ENCODE data around the gene KCNB1. TPM values are rescaled to one million over a fixed set of nuclear protein-coding genes. Genes with fewer than 3 reads are reported as not detected.

The KCNB1 gene
- total RNA-seq, 1 donor from 2014 or later: 2.1 TPM

DNA sequence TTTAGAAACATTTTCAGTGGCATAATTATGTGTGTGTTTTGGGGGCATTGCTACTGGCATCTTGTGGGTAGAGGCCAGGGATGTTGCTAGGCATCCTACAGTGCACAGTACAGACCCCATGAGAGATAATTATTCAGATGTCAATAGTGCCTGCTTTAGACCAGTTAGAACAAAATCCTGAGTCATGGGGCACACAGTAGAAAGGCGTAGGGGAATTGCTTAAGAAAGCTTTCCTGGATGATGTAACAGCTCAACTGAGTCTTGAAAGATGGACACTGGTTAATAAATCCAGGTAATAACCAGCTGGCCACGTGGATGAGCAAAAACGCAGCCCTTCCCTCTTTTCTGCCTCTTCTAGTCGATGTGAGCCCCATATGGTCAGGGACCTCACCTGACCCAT, 51.1 kb downstream of the KCNB1 start:
- H3K9me3 ChIP-seq (ENCODE audit: control insufficient read depth in 3 of 3, low read length in 3 of 3): no peaks in the 10 kb centered on the region

DNA sequence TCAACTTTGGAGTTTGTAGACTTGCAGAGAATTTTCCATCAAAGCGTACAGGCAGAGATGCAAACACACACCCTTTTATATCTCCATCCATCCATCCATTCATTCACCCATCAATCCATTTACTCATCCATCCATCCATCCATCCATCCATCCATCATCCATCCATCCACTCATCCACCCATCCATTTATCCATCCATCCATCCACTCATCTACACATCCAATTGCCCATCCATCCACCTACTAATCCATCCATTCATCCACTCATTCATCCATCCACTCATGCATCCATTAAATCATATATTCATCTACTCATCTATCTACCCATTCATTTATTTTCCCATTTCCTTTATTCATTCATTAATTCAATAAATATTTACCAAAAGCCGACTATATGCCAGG, 52.1 kb downstream of the KCNB1 start:
- Histone ChIP-seq H3K4me1 (ENCODE audit: control insufficient read depth in 3 of 3, insufficient read depth in 3 of 3, low read length in 3 of 3) (peaks cover 2 to 14% (median 8%) of the 10 kb centered on the region in 3 donors), H3K4me3 (ENCODE audit: low read length in 3 of 3) (no peak overlapping the region), H3K27ac (ENCODE audit: low read depth, low read length) (no peak overlapping the region), H3K27me3 (ENCODE audit: control insufficient read depth in 3 of 3, insufficient read depth in 3 of 3, low read length in 3 of 3) (no peaks in the 10 kb centered on the region), H3K9me3 (ENCODE audit: control insufficient read depth in 3 of 3, low read length in 3 of 3) (no peaks in the 10 kb centered on the region), H3K36me3 (ENCODE audit: control insufficient read depth in 3 of 3, insufficient read depth in 3 of 3, low read length in 3 of 3) (no peaks in the 10 kb centered on the region), H3K9ac (ENCODE audit: low read depth in 1 of 3, low read length in 3 of 3) (no peak overlapping the region)

More for the DNA sequence above, 51.1 kb downstream of the KCNB1 start:
- no peaks in the 10 kb centered on the region for H3K36me3 ChIP-seq (ENCODE audit: control insufficient read depth in 3 of 3, insufficient read depth in 3 of 3, low read length in 3 of 3)
- H3K4me1 ChIP-seq (ENCODE audit: control insufficient read depth in 3 of 3, insufficient read depth in 3 of 3, low read length in 3 of 3): peaks cover 2 to 14% (median 8%) of the 10 kb centered on the region in 3 donors
- H3K27me3 ChIP-seq (ENCODE audit: control insufficient read depth in 3 of 3, insufficient read depth in 3 of 3, low read length in 3 of 3): no peaks in the 10 kb centered on the region
- H3K4me3 ChIP-seq (ENCODE audit: low read length in 3 of 3): no peak overlapping the region
- no peak overlapping the region for H3K27ac ChIP-seq (ENCODE audit: low read depth, low read length)
- H3K9ac ChIP-seq (ENCODE audit: low read depth in 1 of 3, low read length in 3 of 3): no peak overlapping the region

DNA sequence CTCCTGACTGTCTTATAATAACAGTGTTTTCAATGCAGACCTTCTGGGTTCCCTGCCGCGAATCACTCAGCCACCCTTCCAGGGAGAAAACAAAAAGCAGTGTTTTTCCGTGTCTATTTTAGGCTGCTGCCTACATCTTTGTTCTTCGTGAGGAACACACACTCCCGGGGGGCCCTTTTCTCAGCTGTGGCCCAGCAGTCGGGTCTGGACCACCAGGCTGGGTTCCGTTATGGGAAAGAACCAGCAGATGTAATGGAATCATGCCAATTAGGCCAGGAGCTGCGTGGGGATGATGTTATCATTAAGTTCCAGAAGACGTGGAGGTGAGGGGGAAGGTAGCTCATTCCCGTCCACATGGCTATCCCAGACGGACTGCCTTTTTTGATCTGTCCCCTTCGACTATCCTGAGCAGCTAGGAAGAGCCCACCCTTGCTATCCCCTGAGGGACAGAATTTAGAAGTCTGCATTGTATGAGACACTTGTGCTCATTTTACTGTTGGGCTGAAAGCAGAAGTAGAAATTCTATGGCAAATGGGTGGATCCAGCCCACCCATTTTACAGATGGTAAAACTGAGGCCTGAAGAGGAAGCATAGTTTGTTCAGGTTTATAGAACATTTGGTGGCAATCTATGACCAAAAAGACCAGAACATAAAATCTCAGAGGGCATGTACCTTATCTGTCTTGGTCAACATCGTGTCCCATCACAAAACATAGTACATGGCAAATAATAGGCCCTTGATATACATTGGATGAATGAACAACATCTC, 54.5 kb downstream of the KCNB1 start:
- H3K4me3 ChIP-seq (ENCODE audit: low read length in 3 of 3): no peak overlapping the region
- H3K27ac ChIP-seq (ENCODE audit: low read depth, low read length): peak overlapping the region; percentile 64
- no peaks in the 10 kb centered on the region for H3K36me3 ChIP-seq (ENCODE audit: control insufficient read depth in 3 of 3, insufficient read depth in 3 of 3, low read length in 3 of 3)
- no peaks in the 10 kb centered on the region for H3K9me3 ChIP-seq (ENCODE audit: control insufficient read depth in 3 of 3, low read length in 3 of 3)
- no peak overlapping the region for H3K9ac ChIP-seq (ENCODE audit: low read depth in 1 of 3, low read length in 3 of 3)
- no peaks in the 10 kb centered on the region for H3K27me3 ChIP-seq (ENCODE audit: control insufficient read depth in 3 of 3, insufficient read depth in 3 of 3, low read length in 3 of 3)
- H3K4me1 ChIP-seq (ENCODE audit: control insufficient read depth in 3 of 3, insufficient read depth in 3 of 3, low read length in 3 of 3): peaks cover 8 to 18% (median 9%) of the 10 kb centered on the region in 3 donors

DNA sequence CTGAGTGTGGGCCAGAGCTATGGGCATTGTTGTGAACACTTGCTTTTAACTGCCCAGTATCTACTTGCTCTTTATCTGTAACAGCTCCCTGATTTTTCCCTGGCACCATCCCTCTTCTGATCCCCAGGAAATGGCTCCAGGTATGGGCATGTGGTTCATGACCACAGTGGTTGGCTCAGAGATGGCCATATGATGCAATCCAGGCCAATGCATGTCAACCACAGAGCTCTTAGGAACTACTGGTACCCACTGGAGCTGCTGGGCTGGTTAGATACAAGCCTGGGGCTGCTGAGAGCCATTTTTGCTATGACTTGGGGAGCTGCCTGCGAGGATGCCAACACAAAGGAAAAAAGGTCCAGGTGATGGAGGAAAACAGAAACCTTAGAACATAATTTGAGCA, 55.6 kb downstream of the KCNB1 start:
- Histone ChIP-seq H3K9me3 (ENCODE audit: control insufficient read depth in 3 of 3, low read length in 3 of 3) (no peaks in the 10 kb centered on the region), H3K4me3 (ENCODE audit: low read length in 3 of 3) (no peak overlapping the region), H3K36me3 (ENCODE audit: control insufficient read depth in 3 of 3, insufficient read depth in 3 of 3, low read length in 3 of 3) (no peaks in the 10 kb centered on the region), H3K4me1 (ENCODE audit: control insufficient read depth in 3 of 3, insufficient read depth in 3 of 3, low read length in 3 of 3) (peaks cover 8 to 22% (median 13%) of the 10 kb centered on the region in 3 donors), H3K27me3 (ENCODE audit: control insufficient read depth in 3 of 3, insufficient read depth in 3 of 3, low read length in 3 of 3) (no peaks in the 10 kb centered on the region), H3K9ac (ENCODE audit: low read depth in 1 of 3, low read length in 3 of 3) (no peak overlapping the region), H3K27ac (ENCODE audit: low read depth, low read length) (peak overlapping the region; percentile 64)

DNA sequence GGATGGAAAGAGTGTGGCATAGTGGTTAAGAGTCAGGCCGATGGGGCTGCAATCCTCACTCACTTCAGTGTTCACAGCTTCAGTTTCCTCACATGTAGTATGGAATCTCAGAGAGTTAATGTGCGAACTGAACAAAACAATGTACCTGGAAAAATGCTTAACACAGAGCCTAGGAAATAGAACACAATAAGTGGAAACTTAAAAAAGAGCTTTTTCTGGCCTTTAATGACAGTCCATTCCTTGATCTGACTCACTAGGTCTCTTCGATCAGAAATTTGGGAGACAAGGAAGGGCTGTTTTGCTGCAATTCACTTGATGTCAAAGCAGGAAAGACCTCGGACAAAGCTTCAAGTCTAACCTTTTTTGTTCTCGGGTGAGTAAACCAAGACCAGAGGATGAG, 56.1 kb downstream of the KCNB1 start:
- H3K9ac ChIP-seq (ENCODE audit: low read depth in 1 of 3, low read length in 3 of 3): no peak overlapping the region
- H3K27ac ChIP-seq (ENCODE audit: low read depth, low read length): peak overlapping the region; percentile 64
- H3K36me3 ChIP-seq (ENCODE audit: control insufficient read depth in 3 of 3, insufficient read depth in 3 of 3, low read length in 3 of 3): no peaks in the 10 kb centered on the region
- H3K4me1 ChIP-seq (ENCODE audit: control insufficient read depth in 3 of 3, insufficient read depth in 3 of 3, low read length in 3 of 3): peaks cover 11 to 27% (median 18%) of the 10 kb centered on the region in 3 donors
- H3K9me3 ChIP-seq (ENCODE audit: control insufficient read depth in 3 of 3, low read length in 3 of 3): no peaks in the 10 kb centered on the region
- H3K27me3 ChIP-seq (ENCODE audit: control insufficient read depth in 3 of 3, insufficient read depth in 3 of 3, low read length in 3 of 3): no peaks in the 10 kb centered on the region
- no peak overlapping the region for H3K4me3 ChIP-seq (ENCODE audit: low read length in 3 of 3)

DNA sequence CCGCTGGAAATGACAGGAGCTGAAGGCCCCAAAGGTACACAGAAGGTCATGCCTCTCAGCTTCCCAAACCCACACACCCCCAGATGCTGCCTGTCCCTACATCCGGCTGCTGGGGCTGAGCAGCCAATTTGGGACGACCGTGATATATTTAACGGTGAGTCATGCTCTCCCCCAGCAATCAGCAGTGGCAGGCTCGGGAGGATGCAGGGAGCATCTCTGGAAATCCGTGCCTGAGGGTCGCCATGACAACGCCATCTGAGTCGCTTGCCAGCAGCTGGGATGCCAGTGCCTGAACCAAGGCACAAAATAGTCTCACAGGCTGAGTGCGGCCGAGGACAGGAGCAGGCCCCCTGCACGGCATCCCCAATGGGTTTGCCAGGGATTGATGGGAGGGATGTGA, 57.9 kb downstream of the KCNB1 start:
- H3K36me3 ChIP-seq (ENCODE audit: control insufficient read depth in 3 of 3, insufficient read depth in 3 of 3, low read length in 3 of 3): no peaks in the 10 kb centered on the region
- no peak overlapping the region for H3K27ac ChIP-seq (ENCODE audit: low read depth, low read length)
- no peaks in the 10 kb centered on the region for H3K27me3 ChIP-seq (ENCODE audit: control insufficient read depth in 3 of 3, insufficient read depth in 3 of 3, low read length in 3 of 3)
- no peak overlapping the region for H3K9ac ChIP-seq (ENCODE audit: low read depth in 1 of 3, low read length in 3 of 3)
- no peaks in the 10 kb centered on the region for H3K9me3 ChIP-seq (ENCODE audit: control insufficient read depth in 3 of 3, low read length in 3 of 3)
- peaks cover 21 to 43% (median 30%) of the 10 kb centered on the region in 3 donors for H3K4me1 ChIP-seq (ENCODE audit: control insufficient read depth in 3 of 3, insufficient read depth in 3 of 3, low read length in 3 of 3)
- no peak overlapping the region for H3K4me3 ChIP-seq (ENCODE audit: low read length in 3 of 3)

DNA sequence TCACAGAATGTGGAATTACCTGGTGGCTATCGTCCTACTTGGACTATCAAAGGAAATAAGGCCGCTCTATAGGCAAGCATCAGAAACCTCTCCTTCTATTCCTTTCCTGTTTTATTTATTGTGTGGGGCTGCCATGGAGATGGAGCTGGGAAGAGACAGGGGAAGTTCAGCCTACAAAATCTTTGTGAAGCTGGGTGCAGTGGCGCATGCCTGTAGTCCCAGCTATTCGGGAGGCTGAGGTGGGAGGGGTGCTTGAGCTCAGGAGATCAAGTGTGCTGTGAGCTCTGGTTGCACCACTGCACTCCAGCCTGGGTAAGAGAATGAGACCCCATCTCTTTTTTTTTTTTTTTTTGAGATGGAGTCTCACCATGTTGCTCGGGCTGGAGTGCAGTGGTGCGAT, 60.3 kb downstream of the KCNB1 start:
- Histone ChIP-seq H3K9me3 (ENCODE audit: control insufficient read depth in 3 of 3, low read length in 3 of 3) (no peaks in the 10 kb centered on the region), H3K27me3 (ENCODE audit: control insufficient read depth in 3 of 3, insufficient read depth in 3 of 3, low read length in 3 of 3) (no peaks in the 10 kb centered on the region), H3K4me3 (ENCODE audit: low read length in 3 of 3) (no peak overlapping the region), H3K4me1 (ENCODE audit: control insufficient read depth in 3 of 3, insufficient read depth in 3 of 3, low read length in 3 of 3) (peaks cover 21 to 45% (median 34%) of the 10 kb centered on the region in 3 donors), H3K27ac (ENCODE audit: low read depth, low read length) (no peak overlapping the region), H3K9ac (ENCODE audit: low read depth in 1 of 3, low read length in 3 of 3) (no peak overlapping the region), H3K36me3 (ENCODE audit: control insufficient read depth in 3 of 3, insufficient read depth in 3 of 3, low read length in 3 of 3) (no peaks in the 10 kb centered on the region)

DNA sequence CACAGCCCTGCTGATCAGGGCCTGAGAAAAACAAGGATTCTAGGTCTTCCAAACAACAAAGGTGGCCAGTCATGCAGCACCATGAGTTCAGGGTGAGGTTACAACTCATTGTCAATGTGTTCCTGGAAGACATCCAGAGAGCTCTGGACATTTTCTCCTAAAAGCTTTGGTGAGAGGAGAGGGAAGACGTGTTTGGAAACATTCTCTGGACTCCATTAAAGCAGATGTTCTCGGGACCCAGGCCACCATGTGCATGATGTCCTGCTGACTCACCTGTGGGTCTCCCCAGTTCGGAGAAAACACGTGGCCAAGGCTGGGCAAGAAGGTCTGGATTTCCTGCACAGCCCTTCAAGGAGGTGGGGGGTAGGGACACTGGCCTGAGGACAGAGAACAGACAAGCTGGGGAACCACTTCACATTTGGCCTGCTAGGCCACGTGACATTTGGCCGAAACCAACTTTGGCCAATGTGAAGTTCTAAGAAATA, 61.6 kb downstream of the KCNB1 start:
- peak overlapping the region; percentile 26 for H3K27ac ChIP-seq (ENCODE audit: low read depth, low read length)
- H3K27me3 ChIP-seq (ENCODE audit: control insufficient read depth in 3 of 3, insufficient read depth in 3 of 3, low read length in 3 of 3): no peaks in the 10 kb centered on the region
- H3K4me1 ChIP-seq (ENCODE audit: control insufficient read depth in 3 of 3, insufficient read depth in 3 of 3, low read length in 3 of 3): peaks cover 17 to 40% (median 35%) of the 10 kb centered on the region in 3 donors

DNA sequence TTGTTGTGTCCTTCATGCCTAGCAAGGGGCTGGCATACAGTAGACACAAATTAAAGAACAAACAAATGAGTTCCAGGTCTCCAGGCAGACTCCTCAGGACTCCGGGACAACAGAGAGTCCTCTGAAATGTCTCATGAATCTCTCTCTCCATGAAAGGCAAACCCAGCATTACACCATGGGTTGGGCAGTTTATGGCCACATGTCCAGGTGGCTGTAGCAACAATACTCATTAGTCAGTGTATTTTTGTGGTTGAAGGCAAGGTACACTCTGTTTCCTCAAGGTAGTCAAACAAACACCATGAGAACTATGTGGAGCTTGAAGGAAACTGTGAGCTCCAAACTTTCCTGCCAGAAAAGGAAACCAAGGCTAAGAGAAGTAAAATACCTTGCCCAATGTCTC, 62.2 kb downstream of the KCNB1 start:
- no peak overlapping the region for H3K27ac ChIP-seq (ENCODE audit: low read depth, low read length)

More for the DNA sequence above, 61.6 kb downstream of the KCNB1 start:
- H3K9ac ChIP-seq (ENCODE audit: low read depth in 1 of 3, low read length in 3 of 3): no peak overlapping the region
- no peaks in the 10 kb centered on the region for H3K9me3 ChIP-seq (ENCODE audit: control insufficient read depth in 3 of 3, low read length in 3 of 3)
- H3K36me3 ChIP-seq (ENCODE audit: control insufficient read depth in 3 of 3, insufficient read depth in 3 of 3, low read length in 3 of 3): no peaks in the 10 kb centered on the region
- no peak overlapping the region for H3K4me3 ChIP-seq (ENCODE audit: low read length in 3 of 3)

DNA sequence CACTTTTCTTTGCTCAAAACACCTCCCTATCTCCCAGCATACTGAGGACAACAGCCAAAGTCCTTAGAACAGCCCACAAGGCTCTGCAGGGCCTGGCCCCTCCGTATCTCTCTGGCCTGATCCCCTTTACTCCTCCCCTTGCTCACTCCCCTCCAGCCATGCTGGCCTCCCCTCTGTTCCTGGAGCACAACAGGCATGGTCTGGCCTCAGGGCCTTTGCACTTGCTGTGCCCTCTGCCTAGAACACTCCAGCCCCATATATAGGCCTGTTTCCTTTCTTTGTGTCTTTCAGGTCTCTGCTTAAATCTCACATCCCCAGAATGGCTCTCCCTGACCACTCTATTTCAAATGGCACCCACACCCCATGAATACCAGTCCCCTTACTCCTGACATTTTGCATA, 62.7 kb downstream of the KCNB1 start:
- Histone ChIP-seq H3K4me3 (ENCODE audit: low read length in 3 of 3) (no peak overlapping the region), H3K9me3 (ENCODE audit: control insufficient read depth in 3 of 3, low read length in 3 of 3) (no peaks in the 10 kb centered on the region), H3K9ac (ENCODE audit: low read depth in 1 of 3, low read length in 3 of 3) (no peak overlapping the region), H3K27ac (ENCODE audit: low read depth, low read length) (no peak overlapping the region), H3K27me3 (ENCODE audit: control insufficient read depth in 3 of 3, insufficient read depth in 3 of 3, low read length in 3 of 3) (no peaks in the 10 kb centered on the region), H3K36me3 (ENCODE audit: control insufficient read depth in 3 of 3, insufficient read depth in 3 of 3, low read length in 3 of 3) (no peaks in the 10 kb centered on the region), H3K4me1 (ENCODE audit: control insufficient read depth in 3 of 3, insufficient read depth in 3 of 3, low read length in 3 of 3) (peaks cover 25 to 46% (median 45%) of the 10 kb centered on the region in 3 donors)

More for the DNA sequence above, 62.2 kb downstream of the KCNB1 start:
- Histone ChIP-seq H3K9ac (ENCODE audit: low read depth in 1 of 3, low read length in 3 of 3) (no peak overlapping the region), H3K36me3 (ENCODE audit: control insufficient read depth in 3 of 3, insufficient read depth in 3 of 3, low read length in 3 of 3) (no peaks in the 10 kb centered on the region), H3K4me3 (ENCODE audit: low read length in 3 of 3) (no peak overlapping the region), H3K9me3 (ENCODE audit: control insufficient read depth in 3 of 3, low read length in 3 of 3) (no peaks in the 10 kb centered on the region), H3K4me1 (ENCODE audit: control insufficient read depth in 3 of 3, insufficient read depth in 3 of 3, low read length in 3 of 3) (peaks cover 20 to 42% (median 41%) of the 10 kb centered on the region in 3 donors), H3K27me3 (ENCODE audit: control insufficient read depth in 3 of 3, insufficient read depth in 3 of 3, low read length in 3 of 3) (no peaks in the 10 kb centered on the region)

Data from skeletal muscle tissue (tissue), 4 donors.